Activated gamma-delta T cell treated with Interleukin-2 at 50 U/mL for 16 hours (primary cell): ENCODE results near the gene SLC18A2.

Experiments
- DNase-seq: peaks from one replicate; pipeline ENCODE4 v3.0.0-alpha.2; 2020

Gene SLC18A2

DNA sequence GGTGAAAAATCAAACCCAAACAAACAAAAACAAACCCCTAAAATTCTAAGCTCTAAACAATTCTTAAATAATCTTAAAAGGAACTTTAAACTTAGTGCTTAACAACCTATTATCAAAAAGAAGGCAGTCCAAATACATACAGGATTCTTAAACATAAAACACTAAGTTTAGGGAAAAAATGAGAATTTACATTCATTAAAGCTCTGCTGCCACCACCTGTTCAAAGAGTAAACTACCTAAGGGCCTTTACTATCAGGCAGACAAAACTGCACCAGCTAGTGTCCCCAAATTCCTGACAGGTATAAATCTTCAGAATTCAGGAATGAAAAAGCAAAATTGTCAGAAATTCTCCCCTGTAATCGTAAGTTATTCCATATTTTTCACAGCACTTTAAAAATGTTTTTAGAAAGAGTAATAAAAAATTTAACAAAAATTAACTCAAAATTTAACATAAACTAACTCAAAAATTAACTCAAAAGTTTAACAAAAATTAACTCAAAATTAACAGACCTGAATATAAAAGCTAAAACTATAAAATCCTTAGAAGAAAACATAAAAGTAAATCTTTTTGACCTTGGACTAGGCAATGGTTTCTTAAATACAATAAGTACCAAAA lies 79.2 kb downstream of the SLC18A2 start:
- DNase-seq = no peak

DNA sequence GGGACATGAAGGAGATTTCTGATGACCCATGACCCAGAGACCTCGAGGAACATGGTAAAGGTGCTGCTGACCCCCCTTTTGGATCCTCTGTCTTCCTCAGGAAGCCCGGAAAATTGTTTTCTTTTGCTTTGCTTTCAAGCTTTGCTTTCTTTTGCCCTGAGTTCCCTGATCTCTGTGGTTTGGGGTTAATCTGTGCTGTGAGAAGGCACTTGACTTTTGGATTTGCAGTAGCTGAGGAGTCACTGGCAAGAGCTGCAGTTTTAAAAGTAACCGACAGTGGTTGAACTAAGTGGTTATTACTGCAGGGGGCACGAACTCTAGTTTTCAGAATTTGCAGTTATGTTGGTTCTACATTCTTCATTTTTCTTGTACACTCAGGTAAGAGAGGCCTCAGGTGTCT lies 81.3 kb downstream of the SLC18A2 start:
- DNase-seq = no peak

GRCh38 chr10:117324367-117324766 lies 83.5 kb downstream of the SLC18A2 start:
- DNase-seq = no peak

DNA sequence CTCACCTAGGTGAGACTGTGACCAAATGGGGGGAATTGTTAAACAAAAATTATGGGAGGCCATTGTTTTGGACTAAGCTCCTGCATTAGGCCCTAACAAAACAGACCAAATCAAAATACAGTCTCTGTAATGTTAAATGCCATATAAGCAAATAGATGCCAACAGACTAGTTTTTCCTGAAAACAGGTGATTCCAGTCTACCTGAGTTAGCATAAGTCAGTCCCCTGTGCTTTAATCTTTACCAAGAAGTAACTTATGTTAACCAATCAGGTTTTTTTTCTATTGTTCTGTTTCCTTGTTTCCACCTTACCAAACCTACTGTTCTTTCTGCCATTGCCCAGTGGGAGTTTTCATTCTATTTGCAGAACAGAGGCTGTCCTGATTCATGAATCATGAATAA lies 86.3 kb downstream of the SLC18A2 start:
- no peak for DNase-seq
